Embryonic facial prominence (tissue), 1 donor: ENCODE data around the gene TACO1.

Source experiments
- DNase-seq: peaks from one replicate; pipeline ENCODE4 v3.0.0-alpha.2; 2016; ENCODE audit errors: extremely low spot score

TACO1 gene

GRCh38 chr17:63600569-63601438 lies at the start of gene TACO1:
TACO1 (plus strand) TSS chr17:63600895; CDS start chr17:63601084, 189 bp downstream.
- DNase-seq: peak; percentile 42

GRCh38 chr17:63552211-63552610 lies 48.5 kb upstream of the TACO1 start:
- DNase-seq: no peak

GRCh38 chr17:63555500-63556156 lies 45.1 kb upstream of the TACO1 start:
- DNase-seq: no peak

DNA sequence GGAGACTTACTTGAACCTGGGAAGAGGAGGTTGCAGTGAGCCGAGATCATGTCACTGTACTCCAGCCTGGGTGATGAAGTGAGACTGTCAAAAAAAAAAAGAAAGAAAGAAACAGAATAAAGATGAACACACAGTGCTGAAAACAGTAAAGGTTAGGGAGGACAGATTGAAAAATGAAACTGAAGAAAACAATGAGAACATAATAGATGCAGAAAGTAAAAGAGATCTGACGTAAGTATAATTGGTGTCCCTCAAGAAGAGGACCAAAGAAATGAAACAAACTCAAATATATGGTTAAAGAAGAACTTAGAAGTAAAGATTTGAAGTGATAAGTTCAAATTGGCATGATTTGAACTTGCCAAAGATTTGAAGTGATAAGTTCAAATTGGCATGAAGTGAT lies 43.3 kb upstream of the TACO1 start:
- DNase-seq: no peak

- no peak for DNase-seq
These were observed 42.3 kb upstream of the TACO1 start for GRCh38 chr17:63558441-63558840.

GRCh38 chr17:63561819-63562218 lies 38.9 kb upstream of the TACO1 start:
- DNase-seq: no peak

DNA sequence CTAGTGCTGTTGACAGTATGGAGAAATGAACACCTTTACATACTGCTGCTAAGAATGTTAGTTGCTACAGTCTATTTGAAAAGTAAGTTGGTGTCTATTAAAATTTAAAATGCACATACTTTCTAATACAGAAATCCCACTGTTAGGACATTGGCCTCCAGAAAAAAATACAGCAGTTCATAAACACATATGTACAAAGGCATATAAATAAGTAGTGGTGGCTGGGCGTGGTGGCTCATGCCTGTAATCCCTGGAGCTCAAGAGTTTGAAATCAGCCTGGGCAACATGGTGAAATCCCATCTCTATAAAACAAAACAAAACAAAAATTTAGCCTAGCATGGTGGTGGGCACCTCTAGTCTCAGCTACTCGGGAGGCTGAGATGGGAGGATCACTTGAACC lies 37.4 kb upstream of the TACO1 start:
- DNase-seq: no peak

- DNase-seq: no peak
These were observed 36.1 kb upstream of the TACO1 start for GRCh38 chr17:63564562-63564961.

GRCh38 chr17:63567229-63567628 lies 33.5 kb upstream of the TACO1 start:
- no peak for DNase-seq

DNA sequence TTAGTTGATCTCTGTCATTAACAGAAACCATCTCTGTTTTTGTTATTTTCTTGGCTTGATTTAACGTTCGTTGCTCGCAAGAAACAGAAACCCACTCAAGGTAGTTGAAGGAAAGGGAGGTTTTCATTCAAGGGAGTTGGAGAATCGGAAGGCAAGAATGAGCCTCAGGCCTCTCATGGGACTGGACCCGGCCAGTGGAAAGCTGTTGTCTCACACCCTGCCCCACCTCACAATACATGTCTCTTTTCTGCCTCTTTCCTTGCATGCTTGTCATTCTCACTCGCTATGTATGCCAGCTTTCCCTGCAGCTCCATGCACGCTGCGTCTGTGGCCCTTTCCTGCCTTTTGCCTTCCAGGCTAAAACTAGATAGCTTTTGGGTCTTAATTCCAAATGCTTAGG lies 32.1 kb upstream of the TACO1 start:
- no peak for DNase-seq

DNA sequence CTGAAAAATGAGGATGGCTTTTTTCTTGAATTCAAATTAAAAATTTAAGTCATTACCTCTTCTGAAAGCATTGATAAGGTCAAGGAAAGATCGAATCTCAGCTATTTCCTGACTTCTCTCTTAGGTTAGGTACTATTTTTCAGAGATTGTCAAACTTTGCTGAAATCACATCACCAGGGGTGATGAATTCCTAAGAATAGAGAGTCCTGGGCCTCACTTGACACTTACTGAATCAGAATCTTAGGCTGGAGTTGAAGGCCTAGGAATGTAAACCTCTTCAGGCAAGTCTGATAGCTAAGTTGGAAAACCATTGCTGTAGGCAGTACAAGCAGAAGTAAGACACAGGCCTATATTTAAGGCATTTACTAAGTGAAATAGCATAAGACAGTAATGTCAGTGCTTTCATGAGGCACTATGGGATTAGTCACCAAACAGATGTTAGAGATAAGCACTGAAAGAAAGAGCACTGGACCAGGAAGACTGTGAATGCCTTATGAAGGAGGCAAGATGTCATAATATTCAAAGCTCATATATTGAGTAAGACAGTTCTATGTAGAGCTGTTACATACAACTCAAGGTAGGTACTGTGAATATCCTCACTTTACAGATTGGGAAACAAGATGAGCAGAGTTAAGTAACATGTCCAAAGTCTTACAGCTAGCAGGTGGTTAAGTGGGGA lies 28.9 kb upstream of the TACO1 start:
- no peak for DNase-seq

DNA sequence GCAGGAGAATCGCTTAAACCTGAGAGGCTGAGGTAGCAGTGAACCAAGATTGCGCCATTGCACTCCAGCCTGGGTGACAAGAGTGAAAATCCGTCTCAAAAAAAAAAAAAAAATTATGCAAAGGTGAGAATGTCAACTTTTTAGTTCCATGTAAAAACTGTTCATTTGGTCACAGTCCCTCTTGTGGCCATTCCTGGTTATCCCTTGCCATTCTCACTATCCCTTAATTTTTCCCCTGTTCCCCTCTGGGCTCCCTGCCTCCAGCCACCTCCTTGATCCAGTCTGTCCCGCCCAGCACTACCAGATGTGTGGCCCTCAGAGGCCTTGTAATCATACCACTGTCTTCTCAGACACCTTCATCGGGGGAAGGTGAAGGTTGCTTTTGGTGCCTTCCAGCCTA lies 27.1 kb upstream of the TACO1 start:
- DNase-seq: no peak

DNA sequence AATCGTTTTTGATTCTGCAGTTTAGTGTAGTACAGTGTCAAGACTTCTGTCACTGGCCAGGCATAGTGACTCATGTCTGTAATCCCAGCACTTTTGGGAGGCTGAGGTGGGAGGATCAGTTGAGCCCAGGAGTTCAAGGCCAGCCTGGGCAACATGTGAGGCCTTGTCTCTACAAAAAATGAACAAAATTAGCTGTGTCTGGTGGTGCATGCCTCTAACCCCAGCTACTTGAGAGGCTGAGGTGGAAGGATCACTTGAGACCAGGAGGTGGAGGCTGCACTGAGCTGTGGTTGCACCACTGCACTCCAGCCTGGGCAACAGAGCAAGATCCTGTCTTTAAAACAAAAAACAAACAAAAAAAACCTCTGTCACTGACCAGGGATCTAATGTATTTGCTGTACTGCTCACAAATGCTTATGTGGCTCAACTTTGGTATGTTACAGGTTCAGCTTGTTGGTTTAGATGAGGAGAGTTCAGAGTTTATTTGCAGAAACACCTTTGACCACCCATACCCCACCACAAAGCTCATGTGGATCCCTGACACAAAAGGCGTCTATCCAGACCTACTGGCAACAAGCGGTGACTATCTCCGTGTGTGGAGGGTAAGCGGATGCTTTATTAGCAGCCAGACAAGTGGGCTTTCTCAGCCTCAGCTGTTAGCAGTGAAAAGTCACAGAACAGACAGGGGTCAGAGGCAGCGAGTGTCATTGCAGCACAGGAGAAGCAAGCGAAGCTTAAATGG lies 22.5 kb upstream of the TACO1 start:
- DNase-seq: no peak

DNA sequence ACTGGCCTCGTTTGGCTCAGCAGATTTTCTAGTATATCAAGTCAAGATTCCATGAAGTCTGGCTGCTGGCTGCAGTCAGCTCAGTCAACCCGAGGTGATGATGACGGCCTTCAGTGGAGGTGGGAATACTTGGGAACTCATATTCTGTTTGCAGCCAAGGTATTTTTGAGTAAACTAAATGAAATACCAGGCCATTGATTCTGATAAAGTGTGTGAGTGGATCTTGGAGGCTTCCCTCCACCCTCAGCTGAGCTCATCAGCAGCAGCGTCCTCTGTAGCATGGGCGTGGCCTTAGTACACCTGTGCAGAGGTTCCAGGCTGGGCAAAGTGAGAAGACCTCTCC lies 22.0 kb upstream of the TACO1 start:
- DNase-seq: no peak

- no peak for DNase-seq
These were observed 21.1 kb upstream of the TACO1 start for GRCh38 chr17:63579633-63580032.

GRCh38 chr17:63587770-63588169 lies 12.9 kb upstream of the TACO1 start:
- DNase-seq: no peak

- DNase-seq: no peak
These were observed 11.9 kb upstream of the TACO1 start for GRCh38 chr17:63588797-63589196.

DNA sequence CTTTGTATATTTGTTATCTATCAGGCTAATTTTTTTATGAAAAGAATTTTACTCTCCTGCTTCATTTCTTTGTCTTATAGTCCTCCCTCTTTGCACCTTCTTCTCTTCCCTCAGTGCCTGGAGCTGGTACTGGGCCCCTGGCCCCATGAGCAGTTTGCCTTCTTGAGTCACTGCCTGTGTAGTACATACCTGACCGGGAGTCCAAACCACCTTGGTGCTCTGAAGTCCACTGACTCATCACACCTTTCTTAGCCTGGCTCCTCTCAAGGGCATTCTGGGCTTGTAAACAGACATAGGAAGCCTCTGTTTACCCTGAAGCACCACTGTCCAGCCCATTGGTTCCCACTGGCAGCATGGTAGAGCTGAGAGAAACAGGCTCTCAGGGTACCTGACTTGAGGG lies 11.0 kb upstream of the TACO1 start:
- no peak for DNase-seq

GRCh38 chr17:63592797-63593196 lies 7.9 kb upstream of the TACO1 start:
- no peak for DNase-seq

GRCh38 chr17:63595132-63595531 lies 5.6 kb upstream of the TACO1 start:
- DNase-seq: no peak

GRCh38 chr17:63596856-63597586 lies 3.7 kb upstream of the TACO1 start:
- DNase-seq: no peak
